GM21619 (cell line): ENCODE measurements around the gene KDM3A.

Experiments
- ATAC-seq: cut with Tn5 transposase; IDR thresholded peaks from one replicate; pipeline ENCODE4 v1.9.1; 2021; ENCODE audit not compliant: unreplicated experiment

The KDM3A gene

DNA sequence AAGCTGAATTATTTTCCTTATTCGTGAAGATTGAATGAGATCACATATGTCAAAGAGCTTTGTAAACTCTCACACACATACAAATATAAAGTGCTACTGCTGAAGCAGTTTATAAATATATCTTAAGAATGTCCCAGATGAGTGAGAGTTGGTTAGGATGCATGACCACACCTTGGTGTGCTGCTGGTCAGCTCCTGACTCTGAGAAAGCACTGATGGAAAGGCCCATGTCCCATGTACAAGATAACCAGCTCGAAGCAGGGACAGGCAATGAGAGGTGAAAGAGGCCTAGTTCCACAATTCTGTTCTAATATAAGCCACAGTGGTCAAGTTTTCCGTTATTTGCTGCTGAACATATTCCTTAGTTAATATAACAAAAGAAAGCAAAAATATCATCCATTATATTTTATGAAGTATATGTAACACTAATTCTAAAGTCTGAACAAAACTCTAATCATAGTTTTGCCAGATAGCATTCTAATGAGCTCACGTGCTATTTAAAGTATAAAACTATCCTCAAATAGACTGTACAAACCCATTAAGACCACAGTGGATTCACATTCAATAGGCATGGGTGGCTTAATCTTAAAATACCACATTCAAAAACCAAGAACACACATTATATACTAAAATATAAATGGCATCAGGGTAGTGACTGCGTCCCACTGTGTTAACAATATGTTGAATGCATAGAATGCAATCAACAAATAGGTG lies 72.9 kb downstream of the KDM3A start:
- ATAC-seq: no peak

DNA sequence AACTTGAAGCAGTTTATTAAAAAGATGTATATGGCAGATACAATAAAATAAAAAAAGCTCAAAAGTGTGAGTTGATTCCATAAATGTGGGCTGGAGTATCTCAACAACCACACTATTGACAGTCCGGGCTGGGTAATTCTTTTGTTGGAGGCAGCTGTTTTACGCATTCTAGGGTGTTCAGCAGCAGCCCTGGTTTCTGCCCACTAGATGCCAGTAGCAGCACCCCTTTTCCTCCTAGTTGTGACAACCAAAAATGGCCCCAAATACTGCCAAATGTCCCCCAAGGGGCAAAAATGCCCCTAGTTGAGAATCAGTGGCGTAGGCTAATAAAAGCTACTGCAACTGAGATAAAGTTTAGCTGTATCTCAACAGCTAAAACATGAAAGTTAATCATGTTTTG lies 77.3 kb downstream of the KDM3A start:
- no peak for ATAC-seq

DNA sequence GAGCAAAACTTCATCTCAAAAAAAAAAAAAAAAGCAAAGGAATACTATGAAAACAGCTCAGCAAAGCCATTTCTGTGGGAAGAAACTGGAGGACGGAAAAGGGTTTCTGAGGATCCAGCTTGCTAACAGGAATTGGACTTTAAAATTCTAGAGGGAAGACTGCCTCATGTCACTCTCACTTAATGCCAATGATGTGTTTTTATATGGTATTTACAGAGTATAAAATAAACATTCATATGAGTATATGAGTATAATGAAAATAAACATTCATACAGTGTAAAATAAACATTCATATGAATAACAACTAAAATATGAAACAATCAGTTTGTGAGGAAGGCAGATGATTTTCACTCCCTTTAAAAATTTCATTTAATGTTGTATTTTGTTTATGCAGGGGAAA lies 78.2 kb downstream of the KDM3A start:
- ATAC-seq: no peak

DNA sequence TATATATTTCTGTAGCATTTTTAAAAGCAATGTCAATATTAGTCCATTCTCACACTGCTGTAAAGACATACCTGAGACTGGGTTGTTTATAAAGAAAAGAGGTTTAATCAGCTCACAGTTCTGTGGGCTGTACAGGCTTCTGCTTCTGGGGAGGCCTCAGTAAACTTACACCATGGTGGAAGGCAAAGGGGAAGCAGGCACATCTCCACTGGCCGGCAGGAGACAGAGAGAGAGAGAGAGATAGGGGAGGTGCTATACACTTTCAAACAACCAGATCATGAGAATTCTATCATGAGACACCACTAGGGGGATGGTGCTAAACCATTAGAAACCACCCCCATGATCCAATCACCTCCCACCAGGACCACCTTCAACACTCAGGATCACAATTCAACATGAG lies 79.0 kb downstream of the KDM3A start:
- ATAC-seq: no peak

DNA sequence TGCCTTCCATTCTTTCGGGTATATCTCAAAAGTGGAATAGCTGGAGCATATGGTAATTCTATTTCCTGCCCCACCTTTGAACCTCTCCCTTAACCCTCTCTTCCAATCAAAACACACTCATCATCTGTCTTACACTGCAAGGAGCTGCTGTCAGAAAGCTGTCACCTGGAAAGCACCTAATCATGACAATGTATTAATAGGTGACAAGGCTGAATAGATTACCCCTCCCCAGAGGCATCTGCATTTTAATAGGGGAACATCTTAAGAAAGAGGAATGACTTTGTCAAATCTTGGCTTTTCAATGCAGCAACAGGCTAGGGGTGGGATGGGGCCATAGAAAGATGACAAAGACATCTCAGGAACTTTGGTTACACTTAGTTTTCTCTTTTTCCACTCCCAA lies 80.8 kb downstream of the KDM3A start:
- ATAC-seq: no peak

DNA sequence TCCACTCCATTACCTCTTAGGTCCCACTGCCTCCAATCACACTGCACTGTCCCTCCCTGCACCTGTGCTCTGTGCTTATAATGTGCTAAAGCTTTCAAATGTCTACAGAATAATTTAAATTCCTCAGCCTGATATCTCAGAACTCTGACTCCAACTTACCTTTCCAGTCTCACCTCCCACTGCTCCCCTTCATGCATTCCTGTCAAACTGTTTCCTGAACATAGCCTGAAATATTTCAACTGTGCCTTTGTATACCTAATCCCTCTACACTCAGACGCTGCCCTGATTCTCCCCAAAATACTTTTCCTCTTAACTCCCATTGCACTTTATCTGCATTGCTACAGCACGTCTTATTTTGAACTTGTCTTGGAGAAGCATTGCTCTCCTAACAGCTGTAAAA lies 81.5 kb downstream of the KDM3A start:
- ATAC-seq: no peak

DNA sequence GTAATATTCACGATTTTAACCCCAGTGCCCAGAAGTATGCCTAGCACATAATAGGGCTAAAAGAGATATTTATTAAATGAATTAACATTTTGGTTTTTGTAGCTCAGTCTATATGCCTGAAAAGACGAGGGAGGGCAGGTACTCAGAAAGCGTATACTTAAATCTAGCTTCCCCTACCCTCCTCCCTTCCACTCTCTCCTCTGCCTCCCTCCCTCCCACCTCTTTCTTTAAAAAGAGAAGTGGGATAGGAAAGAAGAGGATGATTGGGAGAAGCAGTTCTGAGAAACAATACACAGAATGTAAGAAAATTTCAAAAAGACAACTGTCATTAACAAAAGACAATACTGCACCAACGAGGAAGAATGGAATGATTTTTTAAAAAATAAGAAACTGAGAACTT lies 82.3 kb downstream of the KDM3A start:
- ATAC-seq: no peak

DNA sequence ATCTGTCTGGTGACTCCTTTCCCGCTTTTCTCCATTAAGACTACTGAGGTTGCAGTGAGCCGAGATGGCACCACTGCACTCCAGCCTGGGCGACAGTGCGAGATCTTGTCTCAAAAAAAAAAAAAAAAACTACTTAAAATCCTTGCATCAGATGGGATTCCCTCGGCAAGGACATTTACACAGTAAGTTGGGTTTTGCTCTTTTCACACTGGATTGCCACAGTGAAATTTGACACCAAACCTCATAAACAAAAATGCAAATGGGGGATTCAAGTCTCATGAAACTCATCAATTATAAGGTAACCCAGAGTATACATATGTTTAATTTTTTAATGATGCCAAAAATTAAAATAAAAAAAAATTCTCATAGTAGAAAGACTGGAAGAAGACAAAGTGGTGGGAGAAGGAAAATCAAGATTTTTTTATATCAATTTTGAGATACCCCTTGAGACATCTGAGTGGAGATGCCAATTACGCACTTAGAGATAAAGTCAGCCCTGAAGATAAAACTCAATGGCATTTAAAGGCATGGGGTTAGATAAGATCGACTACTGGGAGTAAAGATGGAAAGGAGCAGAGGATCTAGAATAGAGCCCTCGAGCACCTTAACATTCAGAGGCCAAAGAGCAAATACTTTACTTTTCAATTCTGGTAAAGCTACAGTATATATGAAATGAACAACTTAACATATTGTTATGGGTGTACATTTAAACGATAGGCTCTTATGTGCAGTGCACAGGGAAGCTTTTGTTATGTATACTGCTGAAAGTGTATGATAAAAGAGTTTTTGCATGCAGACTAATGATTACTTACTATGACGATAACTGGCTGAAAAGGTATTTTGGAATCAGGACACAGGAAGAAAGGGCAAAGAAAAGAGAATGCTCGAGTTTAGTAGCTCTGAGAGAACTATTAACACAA lies 84.5 kb downstream of the KDM3A start:
- ATAC-seq: no peak

DNA sequence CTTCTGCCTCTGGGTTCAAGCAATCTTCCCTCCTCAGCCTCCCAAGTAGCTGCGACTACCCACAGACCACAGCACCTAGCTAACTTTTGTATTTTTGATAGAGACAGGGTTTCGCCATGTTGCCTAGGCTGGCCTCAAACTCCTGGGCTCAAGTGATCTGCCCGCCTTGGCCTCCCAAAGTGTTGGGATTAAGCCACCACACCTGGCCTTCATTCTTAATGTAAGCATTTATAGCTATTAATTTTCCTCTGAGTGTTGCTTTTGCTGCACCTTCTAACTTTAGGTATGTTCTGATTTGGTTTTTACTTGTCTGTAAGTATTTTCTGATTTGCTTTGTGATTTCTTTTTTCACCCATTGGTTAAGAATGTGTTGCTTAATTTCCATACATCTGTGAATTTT lies 92.4 kb downstream of the KDM3A start:
- ATAC-seq: no peak

DNA sequence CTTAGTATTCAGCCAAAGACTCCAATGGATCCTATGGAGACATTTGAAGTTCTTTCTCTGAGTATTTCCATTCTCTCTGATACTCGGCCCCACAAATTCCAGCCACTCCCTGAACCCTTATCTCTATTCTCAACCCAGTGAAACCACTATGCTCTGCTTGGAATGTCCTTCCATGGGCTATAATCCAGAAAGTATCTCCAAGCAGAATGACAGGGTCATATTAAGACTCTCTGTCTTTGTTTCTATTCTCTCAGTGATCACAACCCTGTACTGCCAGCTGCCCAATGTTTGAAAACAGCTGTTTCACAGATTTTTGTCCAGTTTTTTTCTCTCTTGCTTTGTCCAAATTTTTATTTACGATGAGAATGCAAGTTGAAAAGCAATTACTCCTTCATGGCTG lies 100.2 kb downstream of the KDM3A start:
- ATAC-seq: no peak
